K562 (cell line): ENCODE measurements around the gene ZBTB20. TPM values are rescaled to one million over a fixed set of nuclear protein-coding genes. Genes with fewer than 3 reads are reported as not detected.

Experiments used
- ATAC-seq: fragments of 200-7000 bp; cut with Tn5 transposase; 3 replicates; pipeline ENCODE4 v1.9.1; 2020; ENCODE audit warnings: moderate library complexity
- BruUV-seq: library from RNA; stranded (reverse); fragments of 400-500 nt; replicated peaks from 2 replicates; lab custom pipeline; 2021; lab: Mats Ljungman, UMichigan
- CTCF ChIA-PET: fragments of 300-600 bp; formaldehyde crosslinking; extraction: SDS; loops from one replicate; lab custom pipeline; 2021; ENCODE audit warnings: low intra/inter-chr PET ratio; lab: Yijun Ruan, JAX
- POLR2A ChIA-PET: fragments of 300-600, 350-650 bp; sonication (Branson Sonifier 250); formaldehyde crosslinking; extraction: SDS; loops from one replicate; lab custom pipeline; 2021; ENCODE audit warnings: antibody characterized with exemption, inconsistent platforms; lab: Yijun Ruan, JAX
- DNase-seq, 4 experiments: peaks; one replicate each; pipeline versions ENCODE4 v3.0.0 to v3.0.0-alpha.2; 2011 to 2018; ENCODE audit warnings: low spot score in 3 of 4, mixed read lengths in 3 of 4; ENCODE audit errors: extremely low read depth in 1 of 4
- FAIRE-seq: peaks from 2 replicates; lab custom pipeline; 2011; peaks lifted over from hg19 to GRCh38; lab: Jason Lieb, UNC
- H2AFZ ChIP-seq: 2 replicates; pipeline ENCODE4 v1.6.0; 2011; ENCODE audit warnings: low read depth, low read length, control low read depth, inconsistent platforms
- H3K27ac ChIP-seq: fragments of 200-600 bp; 3 replicates; pipeline ENCODE4 v1.8.0; 2011; ENCODE audit warnings: low read depth, mild to moderate bottlenecking, control low read depth, inconsistent platforms, low read length, moderate library complexity, mixed read lengths; ENCODE audit errors: extremely low read depth
- H3K27me3 ChIP-seq, 2 experiments: fragments of 300-600 bp in 1 of 2; 2 replicates in 1 of 2; 3 replicates in 1 of 2; pipeline versions ENCODE4 v1.6.0 to v1.8.0; 2011; ENCODE audit warnings: inconsistent platforms in 2 of 2, low read length in 2 of 2, mild to moderate bottlenecking in 1 of 2, mixed read lengths in 1 of 2, moderate library complexity in 1 of 2; ENCODE audit not compliant: control insufficient read depth in 2 of 2, insufficient read depth in 2 of 2
- H3K36me3 ChIP-seq: fragments of 300-600 bp; 3 replicates; pipeline ENCODE4 v1.8.0; 2011; ENCODE audit warnings: mild to moderate bottlenecking, low read length, inconsistent platforms; ENCODE audit not compliant: control insufficient read depth, insufficient read depth
- H3K4me1 ChIP-seq, 2 experiments: fragments of 200-600 bp in 1 of 2; replicated peaks in 1 of 2; 2 replicates in 1 of 2; 3 replicates in 1 of 2; pipeline versions ENCODE4 v1.5.1 to v1.8.0; 2011; ENCODE audit warnings: inconsistent platforms in 2 of 2, low read length in 2 of 2, mild to moderate bottlenecking in 1 of 2, mixed read lengths in 1 of 2, moderate library complexity in 1 of 2; ENCODE audit not compliant: control insufficient read depth in 2 of 2, insufficient read depth in 2 of 2
- H3K4me2 ChIP-seq: 2 replicates; pipeline ENCODE4 v1.6.1; 2011; ENCODE audit warnings: low read length, control low read depth, inconsistent platforms, mixed read lengths; ENCODE audit not compliant: insufficient read depth
- H3K4me3 ChIP-seq: fragments of 200-600 bp; sonication (generic), shearing (Covaris generic); 2 replicates; pipeline ENCODE4 v1.5.1; 2016; ENCODE audit warnings: control low read depth, inconsistent platforms
- H3K79me2 ChIP-seq: fragments of 200-600 bp; 3 replicates; pipeline ENCODE4 v1.8.0; 2011; ENCODE audit warnings: low read length, inconsistent platforms; ENCODE audit not compliant: control insufficient read depth, insufficient read depth
- H3K9ac ChIP-seq, 2 experiments: 2 replicates each; pipeline versions ENCODE4 v1.6.0 to v1.6.1; 2011; ENCODE audit warnings: low read depth in 2 of 2, low read length in 2 of 2, control low read depth in 1 of 2, inconsistent platforms in 1 of 2, mild to moderate bottlenecking in 1 of 2, mixed read lengths in 1 of 2; ENCODE audit not compliant: insufficient read depth in 1 of 2
- H3K9me1 ChIP-seq: one replicate; pipeline ENCODE4 v1.6.0; 2011; ENCODE audit warnings: inconsistent platforms, mild to moderate bottlenecking, low read length, moderate library complexity; ENCODE audit not compliant: control insufficient read depth, insufficient read depth
- H3K9me3 ChIP-seq: replicated peaks from 2 replicates; pipeline ENCODE4 v1.5.1; 2011; ENCODE audit warnings: low read depth, low read length, inconsistent platforms; ENCODE audit not compliant: control insufficient read depth, insufficient read depth
- H4K20me1 ChIP-seq: replicated peaks from 2 replicates; pipeline ENCODE4 v1.6.1; 2011; ENCODE audit warnings: low read length, inconsistent platforms, mixed read lengths; ENCODE audit not compliant: control insufficient read depth, insufficient read depth
- CHCHD3 ChIP-seq: fragments of 250-450 bp; sonication (Bioruptor Pico); IDR thresholded peaks from 2 replicates; pipeline ENCODE4 v2.1.2; 2022; ENCODE audit warnings: mild to moderate bottlenecking
- DIDO1 ChIP-seq: fragments of 450-650 bp; IDR thresholded peaks from 2 replicates; pipeline ENCODE4 v1.6.1; 2016; ENCODE audit warnings: low read depth, missing biosample characterization, missing genetic modification characterization
- HMG20A ChIP-seq: fragments of 450-650 bp; formaldehyde crosslinking; conservative IDR thresholded peaks from 2 replicates; pipeline ENCODE4 v1.4.0; 2020; ENCODE audit warnings: mild to moderate bottlenecking, mixed read lengths
- ZSCAN29 ChIP-seq: fragments of 450-650 bp; IDR thresholded peaks from 2 replicates; pipeline ENCODE4 v1.6.1; 2017
- WGBS: fragments of 100-300 bp; shearing (Covaris generic); methylation state at CpG from one replicate; pipeline ENCODE4 v1.1.6; 2016; ENCODE audit warnings: low coverage, mixed read lengths; ENCODE audit not compliant: insufficient coverage; ENCODE audit errors: missing lambda C conversion rate; 5-methylcytosine and 5-hydroxymethylcytosine counted together
- in situ Hi-C: fragments of 300-500 bp; cut with MboI; formaldehyde crosslinking; loops from 4 replicates; pipeline ENCODE4 v1.15.0; 2018; ENCODE audit warnings: inconsistent platforms, mixed read lengths
- intact Hi-C: fragments of 100-400 bp; cut with micrococcal nuclease; formaldehyde crosslinking; loops from 2 replicates; pipeline ENCODE4 v1.14.2; 2022
- polyA plus RNA-seq, 8 experiments: library from polyadenylated mRNA; depleted of rRNA in 4 of 8; stranded (reverse) in 5 of 8; unstranded in 3 of 8; fragments of >200 nt; fragmentation: Nextera tagmentation in 2 of 8; fragmentation: Illumina TruSeq in 1 of 8; extraction: Ambion mirVana in 2 of 8; extraction: Trizol in 1 of 8; gene quantifications; 2 replicates each; pipeline versions ENCODE4 v1.2.1 to v1.2.3, GENCODE V29; 2011 to 2014; ENCODE audit warnings: inconsistent platforms in 1 of 8, missing spikeins in 1 of 8
- total RNA-seq, 7 experiments: library from RNA; depleted of rRNA in 6 of 7; stranded (reverse); fragments of >200 nt in 6 of 7; fragmentation: Illumina TruSeq in 2 of 7; extraction: Trizol in 2 of 7; gene quantifications; 2 replicates each; pipeline versions ENCODE4 v1.2.1 to v1.2.3, GENCODE V29; 2011 to 2021; ENCODE audit warnings: low replicate concordance in 1 of 7
- TF ChIP-seq, protein P1 (sequence below): fragments of 250-450 bp; sonication (Bioruptor Pico); IDR thresholded peaks from 2 replicates; pipeline ENCODE4 v1.8.0; 2021; ENCODE audit warnings: moderate library complexity, mild to moderate bottlenecking, inconsistent platforms

The ZBTB20 gene
- total and polyA plus RNA-seq, 9 of the 15 experiments (the other 6 are each of a cell fraction or from before 2014, with no cell fraction given), result 0.17 to 1.7 (median 0.45) TPM

DNA sequence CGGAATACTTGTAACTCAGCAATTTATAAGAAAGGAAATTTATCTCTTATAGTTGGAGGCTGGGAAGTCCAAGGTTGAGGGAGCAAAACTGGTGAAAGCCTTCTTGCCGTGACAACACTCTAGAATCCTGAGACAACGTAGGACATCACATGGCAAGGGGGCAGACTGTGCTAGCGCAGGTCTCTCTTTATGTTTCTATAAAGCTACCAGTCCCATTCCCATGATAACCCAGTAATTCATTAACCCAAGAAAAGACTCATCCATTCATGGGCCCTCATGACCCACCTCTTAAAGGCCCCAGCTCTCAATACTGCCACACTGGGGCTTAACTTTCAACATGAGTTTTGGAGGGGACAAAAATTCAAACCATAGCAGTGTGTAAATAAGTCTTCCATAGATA lies 260.2 kb downstream of the ZBTB20 start (continued):
- TF ChIP-seq CHCHD3 (no peak), ZSCAN29 (no peak), DIDO1 (tag) (no peak)
- TF ChIP-seq, all 486 proteins: peak for 0

DNA sequence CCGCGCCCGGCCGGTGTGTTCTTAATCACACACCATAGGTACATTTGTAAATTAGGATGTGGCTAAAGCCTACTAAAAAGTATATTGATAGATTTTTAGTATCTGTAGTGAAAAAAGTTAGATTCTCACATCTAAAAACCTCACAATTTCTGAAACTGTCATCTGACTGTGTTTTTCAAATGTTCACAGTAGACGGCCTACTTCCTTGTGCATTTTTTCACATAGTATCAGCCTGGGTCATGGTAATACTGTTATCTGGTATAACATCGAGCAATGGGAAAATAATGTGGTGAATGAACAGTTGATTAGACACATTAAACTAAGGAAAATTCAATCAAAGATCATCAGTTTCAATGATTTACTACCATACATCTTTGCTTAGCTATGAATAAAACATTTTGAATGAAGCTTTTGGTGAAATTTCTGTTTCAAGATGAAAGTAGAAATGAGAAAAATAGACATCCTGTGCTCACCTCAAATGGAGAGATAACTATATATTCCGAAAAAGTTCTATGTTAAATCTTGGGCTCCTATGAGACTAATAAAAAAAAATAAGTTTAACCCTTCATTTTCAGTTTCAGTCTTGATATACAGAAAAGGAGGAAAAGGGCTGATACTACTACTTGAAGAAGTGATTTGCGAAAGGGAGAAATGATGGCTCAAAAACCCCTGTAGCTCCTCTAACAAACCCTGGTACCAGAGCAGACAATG lies 262.7 kb downstream of the ZBTB20 start:
- H3K36me3 ChIP-seq, result no peaks in the 10 kb centered on the region
- H3K9me1 ChIP-seq, result no peaks in the 10 kb centered on the region
- H3K9me3 ChIP-seq, result no peaks in the 10 kb centered on the region
- H3K4me2 ChIP-seq, result no peak overlapping the region
- 43% methylated on average over 5 of the region's 8 CpGs for WGBS
- no peaks in the 10 kb centered on the region for H3K27me3 ChIP-seq
- ChIA-PET POLR2A (no interaction called here), CTCF (no interaction called here)
- no peak overlapping the region for H3K27ac ChIP-seq
- ATAC-seq, result no peak
- no peaks in the 10 kb centered on the region for H4K20me1 ChIP-seq
- intact Hi-C loops, result no loop called here
- no peaks in the 10 kb centered on the region for H3K79me2 ChIP-seq
- H3K4me1 ChIP-seq, result no peaks in the 10 kb centered on the region
- no TSS peak for BruUV-seq
- H3K9ac ChIP-seq, result no peak overlapping the region
- FAIRE-seq, result no peak
- H2AFZ ChIP-seq, result no peak overlapping the region
- in situ Hi-C loops, result no loop called here
- no peak for DNase-seq
- H3K4me3 ChIP-seq, result no peak overlapping the region
- TF ChIP-seq, protein P1, sequence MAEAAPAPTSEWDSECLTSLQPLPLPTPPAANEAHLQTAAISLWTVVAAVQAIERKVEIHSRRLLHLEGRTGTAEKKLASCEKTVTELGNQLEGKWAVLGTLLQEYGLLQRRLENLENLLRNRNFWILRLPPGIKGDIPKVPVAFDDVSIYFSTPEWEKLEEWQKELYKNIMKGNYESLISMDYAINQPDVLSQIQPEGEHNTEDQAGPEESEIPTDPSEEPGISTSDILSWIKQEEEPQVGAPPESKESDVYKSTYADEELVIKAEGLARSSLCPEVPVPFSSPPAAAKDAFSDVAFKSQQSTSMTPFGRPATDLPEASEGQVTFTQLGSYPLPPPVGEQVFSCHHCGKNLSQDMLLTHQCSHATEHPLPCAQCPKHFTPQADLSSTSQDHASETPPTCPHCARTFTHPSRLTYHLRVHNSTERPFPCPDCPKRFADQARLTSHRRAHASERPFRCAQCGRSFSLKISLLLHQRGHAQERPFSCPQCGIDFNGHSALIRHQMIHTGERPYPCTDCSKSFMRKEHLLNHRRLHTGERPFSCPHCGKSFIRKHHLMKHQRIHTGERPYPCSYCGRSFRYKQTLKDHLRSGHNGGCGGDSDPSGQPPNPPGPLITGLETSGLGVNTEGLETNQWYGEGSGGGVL (CRISPR knock-in tag), result no peak
- TF ChIP-seq HMG20A (CRISPR knock-in tag), result no peak
